Tibial nerve (tissue), 4 donors: ENCODE measurements around the gene THEMIS2. TPM values are rescaled to one million over a fixed set of nuclear protein-coding genes. Genes with fewer than 3 reads are reported as not detected.
A peak's percentile ranks its signal among the peaks of the same experiment; 100 is the strongest.

Experiments
- DNase-seq, 2 donors: peaks; one replicate each; pipeline ENCODE4 v3.0.0-alpha.2; 2019; ENCODE audit warnings: low spot score in 2 of 2
- H3K27ac ChIP-seq, 4 donors: fragments of 200-600 bp; sonication (generic) in 3 of 4; one replicate each; pipeline ENCODE4 v1.5.1; 2017 to 2019; ENCODE audit warnings: mild to moderate bottlenecking in 1 of 4
- H3K27me3 ChIP-seq, 2 donors: fragments of 200-600 bp; sonication (generic) in 1 of 2; one replicate each; pipeline versions ENCODE4 v1.5.1 to v1.6.0; 2017 to 2019
- H3K36me3 ChIP-seq, 3 donors: fragments of 200-600 bp; sonication (generic); one replicate each; pipeline ENCODE4 v1.5.1; 2018 to 2019
- H3K4me1 ChIP-seq, 4 donors: fragments of 200-600 bp; sonication (generic) in 3 of 4; one replicate each; pipeline ENCODE4 v1.5.1; 2017 to 2019
- H3K4me3 ChIP-seq, 4 donors: fragments of 200-600 bp; sonication (generic) in 3 of 4; one replicate each; pipeline ENCODE4 v1.5.1; 2017 to 2019; ENCODE audit warnings: mild to moderate bottlenecking in 1 of 4, moderate library complexity in 1 of 4
- H3K9me3 ChIP-seq, 4 donors: fragments of 200-600 bp; sonication (generic) in 3 of 4; one replicate each; pipeline ENCODE4 v1.5.1; 2017 to 2019
- EP300 ChIP-seq, 2 donors: sonication (generic); formaldehyde crosslinking; IDR thresholded peaks; one replicate each; pipeline ENCODE4 v1.6.1; 2017; ENCODE audit warnings: antibody characterized with exemption in 2 of 2, mild to moderate bottlenecking in 1 of 2
- POLR2A ChIP-seq, 2 donors: fragments of 450-650 bp; IDR thresholded peaks; one replicate each; pipeline ENCODE4 v1.6.1; 2017; ENCODE audit warnings: antibody characterized with exemption in 2 of 2, mild to moderate bottlenecking in 2 of 2, moderate library complexity in 2 of 2
- WGBS, 2 donors: methylation state at CpG; one replicate each; pipeline ENCODE4 v1.1.5; 2018; 5-methylcytosine and 5-hydroxymethylcytosine counted together
- total RNA-seq, 4 donors: library from RNA; depleted of rRNA; stranded (reverse); fragments of >200 nt; gene quantifications; one replicate each; pipeline ENCODE4 v1.1.0, GENCODE V29; 2016
- TF ChIP-seq, protein P1 (sequence below), 5 experiments: fragments of 200-600 bp in 3 of 5; fragments of 450-650 bp in 2 of 5; sonication (generic) in 3 of 5; IDR thresholded peaks; one replicate each; pipeline ENCODE4 v1.5.1; 2016 to 2019; ENCODE audit warnings: antibody characterized with exemption in 5 of 5, mild to moderate bottlenecking in 3 of 5, moderate library complexity in 2 of 5

The THEMIS2 gene
- total RNA-seq, 4 donors from 2014 or later = 13.2 to 50.7 (median 23.7) TPM

DNA sequence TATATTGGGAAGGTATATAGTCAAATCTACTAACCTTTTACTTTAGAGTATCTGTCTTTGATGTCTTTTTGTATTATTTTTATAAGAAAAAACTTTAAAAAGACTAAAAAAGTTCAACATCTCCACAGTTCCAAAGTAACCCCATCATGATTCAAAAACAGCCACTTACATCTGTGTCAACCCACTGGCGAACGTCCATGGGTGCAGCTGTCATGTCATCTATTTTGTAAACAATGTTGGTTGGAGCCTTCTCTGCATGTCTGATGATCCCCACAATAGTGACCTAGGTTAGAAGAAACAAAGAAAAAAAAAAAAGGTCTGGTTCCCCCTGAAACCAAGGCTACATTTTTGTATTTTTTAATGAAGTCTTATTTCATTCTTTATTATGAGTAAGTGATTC is 34.4 kb downstream of the THEMIS2 start:
- peaks cover 0 to 100% (median 7%) of the 10 kb centered on the region in 3 donors for H3K36me3 ChIP-seq

GRCh38 chr1:27912429-27912828 is 40.1 kb downstream of the THEMIS2 start:
- peaks cover 0 to 58% (median 0%) of the 10 kb centered on the region in 3 donors for H3K36me3 ChIP-seq
- H3K27ac ChIP-seq = no peak overlapping the region
- H3K4me3 ChIP-seq = no peak overlapping the region
- TF ChIP-seq EP300 (IDR thresholded peaks at IDR 0.05) (no peak), POLR2A (IDR thresholded peaks at IDR 0.05) (no peak)
- TF ChIP-seq, protein P1, sequence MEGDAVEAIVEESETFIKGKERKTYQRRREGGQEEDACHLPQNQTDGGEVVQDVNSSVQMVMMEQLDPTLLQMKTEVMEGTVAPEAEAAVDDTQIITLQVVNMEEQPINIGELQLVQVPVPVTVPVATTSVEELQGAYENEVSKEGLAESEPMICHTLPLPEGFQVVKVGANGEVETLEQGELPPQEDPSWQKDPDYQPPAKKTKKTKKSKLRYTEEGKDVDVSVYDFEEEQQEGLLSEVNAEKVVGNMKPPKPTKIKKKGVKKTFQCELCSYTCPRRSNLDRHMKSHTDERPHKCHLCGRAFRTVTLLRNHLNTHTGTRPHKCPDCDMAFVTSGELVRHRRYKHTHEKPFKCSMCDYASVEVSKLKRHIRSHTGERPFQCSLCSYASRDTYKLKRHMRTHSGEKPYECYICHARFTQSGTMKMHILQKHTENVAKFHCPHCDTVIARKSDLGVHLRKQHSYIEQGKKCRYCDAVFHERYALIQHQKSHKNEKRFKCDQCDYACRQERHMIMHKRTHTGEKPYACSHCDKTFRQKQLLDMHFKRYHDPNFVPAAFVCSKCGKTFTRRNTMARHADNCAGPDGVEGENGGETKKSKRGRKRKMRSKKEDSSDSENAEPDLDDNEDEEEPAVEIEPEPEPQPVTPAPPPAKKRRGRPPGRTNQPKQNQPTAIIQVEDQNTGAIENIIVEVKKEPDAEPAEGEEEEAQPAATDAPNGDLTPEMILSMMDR (IDR thresholded peaks at IDR 0.05) = no peak
- H3K27me3 ChIP-seq = no peaks in the 10 kb centered on the region
- H3K9me3 ChIP-seq = peaks cover 0 to 11% (median 0%) of the 10 kb centered on the region in 4 donors
- no peak for DNase-seq
- H3K4me1 ChIP-seq = peaks cover 0 to 16% (median 4%) of the 10 kb centered on the region in 4 donors
- whole genome bisulfite sequencing, 2 donors = 95 to 100% methylated on average over 1 of the region's 1 CpG

More for the DNA sequence above, 34.4 kb downstream of the THEMIS2 start:
- no peaks in the 10 kb centered on the region for H3K9me3 ChIP-seq
- no peak for DNase-seq
- no peaks in the 10 kb centered on the region for H3K27me3 ChIP-seq
- H3K27ac ChIP-seq = no peak overlapping the region
- TF ChIP-seq EP300 (IDR thresholded peaks at IDR 0.05) (no peak), POLR2A (IDR thresholded peaks at IDR 0.05) (no peak)
- TF ChIP-seq, protein P1 (IDR thresholded peaks at IDR 0.05) = no peak
- no peak overlapping the region for H3K4me3 ChIP-seq
- no peaks in the 10 kb centered on the region for H3K4me1 ChIP-seq
- WGBS, 2 donors = 91 to 97% methylated on average over 2 of the region's 2 CpGs

- Histone ChIP-seq H3K4me3 (peak overlapping the region; percentile 47 to 91 (median 80)), H3K27ac (peak overlapping the region; percentile 45 to 88 (median 80))
- DNase-seq = no peak
These were observed 42.8 kb downstream of the THEMIS2 start for GRCh38 chr1:27915082-27915575.

GRCh38 chr1:27922272-27922671 is 49.9 kb downstream of the THEMIS2 start:
- no peaks in the 10 kb centered on the region for H3K4me1 ChIP-seq
- TF ChIP-seq POLR2A (IDR thresholded peaks at IDR 0.05) = no peak
- 84 to 86% methylated on average over 3 of the region's 3 CpGs for WGBS, 2 donors
- H3K27ac ChIP-seq = no peak overlapping the region
- no peak overlapping the region for H3K4me3 ChIP-seq
- H3K9me3 ChIP-seq = no peaks in the 10 kb centered on the region
- no peaks in the 10 kb centered on the region for H3K27me3 ChIP-seq
- DNase-seq = no peak
- H3K36me3 ChIP-seq = no peaks in the 10 kb centered on the region

More at GRCh38 chr1:27915082-27915575, 42.8 kb downstream of the THEMIS2 start:
- no peak for TF ChIP-seq EP300 (IDR thresholded peaks at IDR 0.05)
- no peak for TF ChIP-seq POLR2A (IDR thresholded peaks at IDR 0.05)
- TF ChIP-seq, protein P1 (IDR thresholded peaks at IDR 0.05) = no peak
- Histone ChIP-seq H3K27me3 (no peaks in the 10 kb centered on the region), H3K36me3 (peaks cover 0 to 31% (median 0%) of the 10 kb centered on the region in 3 donors), H3K9me3 (peaks cover 0 to 11% (median 0%) of the 10 kb centered on the region in 4 donors), H3K4me1 (peaks cover 0 to 16% (median 4%) of the 10 kb centered on the region in 4 donors)
- WGBS, 2 donors = 61 to 68% methylated on average over 7 of the region's 7 CpGs

DNA sequence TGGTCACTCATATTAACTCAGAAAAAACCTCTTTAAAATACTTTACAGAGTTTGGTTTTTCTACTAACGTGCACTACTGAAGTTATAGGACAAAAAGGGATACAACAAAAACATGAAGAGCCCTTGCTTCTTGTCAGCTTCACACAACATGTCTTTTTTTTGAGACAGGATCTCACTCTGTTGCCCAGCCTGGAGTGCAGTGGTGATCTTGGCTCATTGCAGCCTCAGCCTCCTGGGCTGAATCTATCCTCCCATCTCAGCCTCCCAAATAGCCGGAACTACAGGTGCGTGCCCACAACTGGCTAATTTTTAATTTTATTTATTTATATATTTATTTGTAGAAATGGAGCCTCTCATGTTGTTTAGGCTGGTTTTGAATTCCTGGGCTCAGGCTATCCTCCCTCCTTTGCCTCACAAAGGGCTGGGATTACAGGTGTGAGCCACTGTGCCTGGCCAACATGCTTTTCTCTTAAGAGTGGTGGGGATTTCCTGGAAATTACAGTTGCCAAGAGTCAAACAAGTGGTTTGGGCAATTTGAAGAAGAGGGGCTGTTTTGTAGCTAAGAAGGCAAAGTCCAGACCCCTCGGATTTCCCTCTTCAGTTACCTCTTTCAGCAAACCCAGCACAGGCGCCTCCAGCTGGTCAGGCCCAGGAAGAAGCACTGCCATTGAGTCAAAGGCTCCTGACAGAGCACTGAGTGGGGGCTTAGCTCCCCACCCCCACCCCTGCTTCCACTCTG is 56.0 kb downstream of the THEMIS2 start:
- no peak overlapping the region for H3K4me3 ChIP-seq
- WGBS, 2 donors = 63 to 72% methylated on average over 5 of the region's 5 CpGs
- TF ChIP-seq, protein P1 (IDR thresholded peaks at IDR 0.05) = no peak
- TF ChIP-seq POLR2A (IDR thresholded peaks at IDR 0.05) (no peak), EP300 (IDR thresholded peaks at IDR 0.05) (no peak)
- H3K9me3 ChIP-seq = no peaks in the 10 kb centered on the region
- no peaks in the 10 kb centered on the region for H3K36me3 ChIP-seq
- H3K4me1 ChIP-seq = no peaks in the 10 kb centered on the region
- no peak for DNase-seq
- peaks cover 0 to 6% of the 10 kb centered on the region in 2 donors for H3K27me3 ChIP-seq
- H3K27ac ChIP-seq = no peak overlapping the region
